ENCODE results near the gene OTOF. TPM values are rescaled to one million over a fixed set of nuclear protein-coding genes. Genes with fewer than 3 reads are reported as not detected.

The OTOF gene
- total RNA-seq, 1 experiment from 2014 or later: 0.26 TPM

GRCh38 chr2:26471289-26471688 is 6.6 kb downstream of the OTOF start:
- H3K36me3 Mint-ChIP-seq: no peaks in the 10 kb centered on the region
- ChIA-PET CTCF (interaction anchor here (0.5 to 4.9 kb wide), 18 partner anchors 9 to 235 kb away, joined by 3 to 43 read pairs (median 4); no protein-coding TSS in a partner anchor), POLR2A (no interaction called here)
- 0 out of 2 replicates have a peak, but pooled peaks cover 2% of the 10 kb centered on the region for H3K4me1 Mint-ChIP-seq
- no peak overlapping the region for H3K4me3 Mint-ChIP-seq
- TF ChIP-seq ATF3 (CRISPR knock-in tag; conservative IDR thresholded peaks at IDR 0.05) (no peak), ATF1 (CRISPR knock-in tag; IDR thresholded peaks at IDR 0.05) (no peak), USF1 (CRISPR knock-in tag; IDR thresholded peaks at IDR 0.05) (no peak), RORB (CRISPR knock-in tag; IDR thresholded peaks at IDR 0.05) (no peak), JAZF1 (CRISPR knock-in tag; IDR thresholded peaks at IDR 0.05) (no peak), E2F1 (CRISPR knock-in tag; IDR thresholded peaks at IDR 0.05) (no peak), E2F4 (CRISPR knock-in tag; IDR thresholded peaks at IDR 0.05; ENCODE audit: borderline replicate concordance, low read depth) (no peak)
- H3K27ac Mint-ChIP-seq: no peak overlapping the region
- H3K27me3 Mint-ChIP-seq (ENCODE audit: low read depth): no peaks in the 10 kb centered on the region
- DNase-seq (ENCODE audit: low spot score) (no peak), ATAC-seq (peak; percentile 71)
- peaks cover 9% of the 10 kb centered on the region; the same call in 1 of the 2 replicates for H3K9me3 Mint-ChIP-seq

GRCh38 chr2:26470601-26471260 is 7.2 kb downstream of the OTOF start:
- ATAC-seq: no peak
- CTCF ChIA-PET: interaction anchor here (0.8 to 4.9 kb wide), 15 partner anchors 10 to 235 kb away, joined by 3 to 43 read pairs (median 4); no protein-coding TSS in a partner anchor
- no peaks in the 10 kb centered on the region for H3K27me3 Mint-ChIP-seq (ENCODE audit: low read depth)
- DNase-seq (ENCODE audit: low spot score): no peak
- no peak overlapping the region for H3K4me3 Mint-ChIP-seq
- H3K9me3 Mint-ChIP-seq: peaks cover 9% of the 10 kb centered on the region; the same call in 1 of the 2 replicates
- no peak for TF ChIP-seq ZNF416 (CRISPR knock-in tag; IDR thresholded peaks at IDR 0.05)
- TF ChIP-seq NR1H2 (CRISPR knock-in tag; IDR thresholded peaks at IDR 0.05): no peak
- TF ChIP-seq ZNF317 (CRISPR knock-in tag; IDR thresholded peaks at IDR 0.05; ENCODE audit: borderline replicate concordance, low read depth): no peak
- TF ChIP-seq CDX4 (CRISPR knock-in tag; IDR thresholded peaks at IDR 0.05; ENCODE audit: borderline replicate concordance): no peak
- TF ChIP-seq PREB (CRISPR knock-in tag; IDR thresholded peaks at IDR 0.05; ENCODE audit: borderline replicate concordance): no peak
- no peak for TF ChIP-seq TEAD4 (CRISPR knock-in tag; IDR thresholded peaks at IDR 0.05)
- no peak for TF ChIP-seq KAT7 (CRISPR knock-in tag; IDR thresholded peaks at IDR 0.05; ENCODE audit: borderline replicate concordance)
- TF ChIP-seq ZSCAN18 (CRISPR knock-in tag; IDR thresholded peaks at IDR 0.05): no peak
- TF ChIP-seq NR2C2 (CRISPR knock-in tag; IDR thresholded peaks at IDR 0.05): no peak
- TF ChIP-seq, protein P1, sequence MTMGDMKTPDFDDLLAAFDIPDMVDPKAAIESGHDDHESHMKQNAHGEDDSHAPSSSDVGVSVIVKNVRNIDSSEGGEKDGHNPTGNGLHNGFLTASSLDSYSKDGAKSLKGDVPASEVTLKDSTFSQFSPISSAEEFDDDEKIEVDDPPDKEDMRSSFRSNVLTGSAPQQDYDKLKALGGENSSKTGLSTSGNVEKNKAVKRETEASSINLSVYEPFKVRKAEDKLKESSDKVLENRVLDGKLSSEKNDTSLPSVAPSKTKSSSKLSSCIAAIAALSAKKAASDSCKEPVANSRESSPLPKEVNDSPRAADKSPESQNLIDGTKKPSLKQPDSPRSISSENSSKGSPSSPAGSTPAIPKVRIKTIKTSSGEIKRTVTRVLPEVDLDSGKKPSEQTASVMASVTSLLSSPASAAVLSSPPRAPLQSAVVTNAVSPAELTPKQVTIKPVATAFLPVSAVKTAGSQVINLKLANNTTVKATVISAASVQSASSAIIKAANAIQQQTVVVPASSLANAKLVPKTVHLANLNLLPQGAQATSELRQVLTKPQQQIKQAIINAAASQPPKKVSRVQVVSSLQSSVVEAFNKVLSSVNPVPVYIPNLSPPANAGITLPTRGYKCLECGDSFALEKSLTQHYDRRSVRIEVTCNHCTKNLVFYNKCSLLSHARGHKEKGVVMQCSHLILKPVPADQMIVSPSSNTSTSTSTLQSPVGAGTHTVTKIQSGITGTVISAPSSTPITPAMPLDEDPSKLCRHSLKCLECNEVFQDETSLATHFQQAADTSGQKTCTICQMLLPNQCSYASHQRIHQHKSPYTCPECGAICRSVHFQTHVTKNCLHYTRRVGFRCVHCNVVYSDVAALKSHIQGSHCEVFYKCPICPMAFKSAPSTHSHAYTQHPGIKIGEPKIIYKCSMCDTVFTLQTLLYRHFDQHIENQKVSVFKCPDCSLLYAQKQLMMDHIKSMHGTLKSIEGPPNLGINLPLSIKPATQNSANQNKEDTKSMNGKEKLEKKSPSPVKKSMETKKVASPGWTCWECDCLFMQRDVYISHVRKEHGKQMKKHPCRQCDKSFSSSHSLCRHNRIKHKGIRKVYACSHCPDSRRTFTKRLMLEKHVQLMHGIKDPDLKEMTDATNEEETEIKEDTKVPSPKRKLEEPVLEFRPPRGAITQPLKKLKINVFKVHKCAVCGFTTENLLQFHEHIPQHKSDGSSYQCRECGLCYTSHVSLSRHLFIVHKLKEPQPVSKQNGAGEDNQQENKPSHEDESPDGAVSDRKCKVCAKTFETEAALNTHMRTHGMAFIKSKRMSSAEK (CRISPR knock-in tag; IDR thresholded peaks at IDR 0.05; ENCODE audit: borderline replicate concordance): no peak
- TF ChIP-seq, protein P2, sequence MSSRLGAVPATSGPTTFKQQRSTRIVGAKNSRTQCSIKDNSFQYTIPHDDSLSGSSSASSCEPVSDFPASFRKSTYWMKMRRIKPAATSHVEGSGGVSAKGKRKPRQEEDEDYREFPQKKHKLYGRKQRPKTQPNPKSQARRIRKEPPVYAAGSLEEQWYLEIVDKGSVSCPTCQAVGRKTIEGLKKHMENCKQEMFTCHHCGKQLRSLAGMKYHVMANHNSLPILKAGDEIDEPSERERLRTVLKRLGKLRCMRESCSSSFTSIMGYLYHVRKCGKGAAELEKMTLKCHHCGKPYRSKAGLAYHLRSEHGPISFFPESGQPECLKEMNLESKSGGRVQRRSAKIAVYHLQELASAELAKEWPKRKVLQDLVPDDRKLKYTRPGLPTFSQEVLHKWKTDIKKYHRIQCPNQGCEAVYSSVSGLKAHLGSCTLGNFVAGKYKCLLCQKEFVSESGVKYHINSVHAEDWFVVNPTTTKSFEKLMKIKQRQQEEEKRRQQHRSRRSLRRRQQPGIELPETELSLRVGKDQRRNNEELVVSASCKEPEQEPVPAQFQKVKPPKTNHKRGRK (CRISPR knock-in tag; IDR thresholded peaks at IDR 0.05; ENCODE audit: borderline replicate concordance): no peak
- TF ChIP-seq ZNF121 (CRISPR knock-in tag; IDR thresholded peaks at IDR 0.05): no peak
- 0 out of 2 replicates have a peak, but pooled peaks cover 2% of the 10 kb centered on the region for H3K4me1 Mint-ChIP-seq
- H3K27ac Mint-ChIP-seq: no peak overlapping the region
- POLR2A ChIA-PET: no interaction called here
- H3K36me3 Mint-ChIP-seq: no peaks in the 10 kb centered on the region
